HepG2 (cell line): ENCODE data around the gene ZSCAN21.
"Not testable (repeated sequence)": the region's sequence is repeated elsewhere in the genome, so short reads cannot be mapped to it uniquely, and the experiment has no call there.

Experiments
- CEBPG ChIP-seq: IDR thresholded peaks from 2 replicates; pipeline ENCODE4 v1.6.1; 2016
- CREB1 ChIP-seq, 2 experiments: fragments of 450-650 bp in 1 of 2; IDR thresholded peaks; 2 replicates each; pipeline ENCODE4 v1.6.1; 2016 to 2017; ENCODE audit warnings: control low read depth in 1 of 2, mild to moderate bottlenecking in 1 of 2, missing compliant biosample characterization in 1 of 2, missing genetic modification characterization in 1 of 2
- HDAC6 ChIP-seq: fragments of 200-600 bp; sonication (generic); IDR thresholded peaks from 2 replicates; pipeline ENCODE4 v1.7.0; 2017; ENCODE audit warnings: mild to moderate bottlenecking, antibody characterized with exemption, low read length, low read depth
- MXI1 ChIP-seq: IDR thresholded peaks from 3 replicates; pipeline ENCODE4 v1.6.1; 2012; ENCODE audit warnings: low read depth, low read length, inconsistent platforms, borderline replicate concordance
- PBX3 ChIP-seq: sonication (generic); formaldehyde crosslinking; IDR thresholded peaks from 2 replicates; pipeline ENCODE4 v1.8.1; 2023; ENCODE audit warnings: missing genetic modification reagents, inconsistent platforms, borderline replicate concordance
- POLR2A ChIP-seq, 2 experiments: IDR thresholded peaks; 2 replicates each; pipeline ENCODE4 v1.6.1; 2011; ENCODE audit warnings: low read depth in 2 of 2, low read length in 2 of 2, mild to moderate bottlenecking in 1 of 2, moderate library complexity in 1 of 2; ENCODE audit not compliant: insufficient read depth in 1 of 2
- POLR2AphosphoS5 ChIP-seq: IDR thresholded peaks from 2 replicates; pipeline ENCODE4 v1.6.1; 2012; ENCODE audit warnings: low read depth, low read length
- USF2 ChIP-seq, 2 experiments: sonication (generic) in 1 of 2; formaldehyde crosslinking in 1 of 2; IDR thresholded peaks; 2 replicates each; pipeline versions ENCODE4 v1.5.1 to v1.6.1; 2011 to 2020; ENCODE audit warnings: borderline replicate concordance in 1 of 2, low read depth in 1 of 2, low read length in 1 of 2, mild to moderate bottlenecking in 1 of 2, missing genetic modification reagents in 1 of 2, moderate library complexity in 1 of 2
- ZFP62 ChIP-seq: sonication (generic); formaldehyde crosslinking; IDR thresholded peaks from 2 replicates; pipeline ENCODE4 v1.4.0; 2020; ENCODE audit warnings: missing genetic modification reagents
- ZNF235 ChIP-seq: sonication (generic); formaldehyde crosslinking; IDR thresholded peaks from 2 replicates; pipeline ENCODE4 v1.8.1; 2023; ENCODE audit warnings: mild to moderate bottlenecking, missing genetic modification reagents, borderline replicate concordance
- ZNF543 ChIP-seq: sonication (generic); formaldehyde crosslinking; IDR thresholded peaks from 2 replicates; pipeline ENCODE4 v1.4.0; 2020; ENCODE audit warnings: mild to moderate bottlenecking, missing genetic modification reagents
- ZNF761 ChIP-seq: sonication (generic); formaldehyde crosslinking; conservative IDR thresholded peaks from 2 replicates; pipeline ENCODE4 v1.4.0; 2020; ENCODE audit warnings: mild to moderate bottlenecking, missing genetic modification reagents
- TF ChIP-seq, protein P1 (sequence below): sonication (generic); formaldehyde crosslinking; IDR thresholded peaks from 2 replicates; pipeline ENCODE4 v1.5.1; 2020; ENCODE audit warnings: missing genetic modification reagents, mild to moderate bottlenecking, borderline replicate concordance

DNA sequence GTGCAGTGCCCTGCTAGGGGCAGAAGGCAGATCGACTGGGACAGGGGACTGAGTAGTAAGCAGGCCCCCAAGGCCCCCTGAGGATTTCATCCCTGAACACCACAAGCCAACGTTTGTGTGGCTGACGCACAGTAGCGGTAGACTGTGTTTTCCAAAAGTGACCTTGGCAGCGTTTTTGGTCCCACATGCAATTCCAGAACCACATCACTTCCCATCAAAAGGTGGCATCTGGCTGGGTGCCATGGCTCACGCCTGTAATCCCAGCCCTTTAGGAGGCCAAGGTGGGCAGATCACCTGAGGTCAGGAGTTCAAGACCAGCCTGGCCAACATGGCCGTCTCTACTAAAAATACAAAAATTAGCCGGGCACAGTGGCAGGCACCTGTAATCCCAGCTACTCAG is 39.6 kb upstream of the ZSCAN21 start:
- not testable (repeated sequence) for TF ChIP-seq POLR2A (IDR thresholded peaks at IDR 0.05; ENCODE audit: insufficient read depth in 1 of 2, low read depth in 2 of 2, low read length in 2 of 2); CEBPG (CRISPR knock-in tag); HDAC6; CREB1 (IDR thresholded peaks at IDR 0.05); CREB1 (CRISPR knock-in tag; IDR thresholded peaks at IDR 0.05); ZNF235; ZNF543 (CRISPR knock-in tag); POLR2AphosphoS5; ZNF761 (CRISPR knock-in tag); ZFP62 (CRISPR knock-in tag); USF2 (IDR thresholded peaks at IDR 0.05; ENCODE audit: low read depth, low read length); USF2 (CRISPR knock-in tag; IDR thresholded peaks at IDR 0.05; ENCODE audit: borderline replicate concordance); MXI1; PBX3 (CRISPR knock-in tag)
- TF ChIP-seq, protein P1, sequence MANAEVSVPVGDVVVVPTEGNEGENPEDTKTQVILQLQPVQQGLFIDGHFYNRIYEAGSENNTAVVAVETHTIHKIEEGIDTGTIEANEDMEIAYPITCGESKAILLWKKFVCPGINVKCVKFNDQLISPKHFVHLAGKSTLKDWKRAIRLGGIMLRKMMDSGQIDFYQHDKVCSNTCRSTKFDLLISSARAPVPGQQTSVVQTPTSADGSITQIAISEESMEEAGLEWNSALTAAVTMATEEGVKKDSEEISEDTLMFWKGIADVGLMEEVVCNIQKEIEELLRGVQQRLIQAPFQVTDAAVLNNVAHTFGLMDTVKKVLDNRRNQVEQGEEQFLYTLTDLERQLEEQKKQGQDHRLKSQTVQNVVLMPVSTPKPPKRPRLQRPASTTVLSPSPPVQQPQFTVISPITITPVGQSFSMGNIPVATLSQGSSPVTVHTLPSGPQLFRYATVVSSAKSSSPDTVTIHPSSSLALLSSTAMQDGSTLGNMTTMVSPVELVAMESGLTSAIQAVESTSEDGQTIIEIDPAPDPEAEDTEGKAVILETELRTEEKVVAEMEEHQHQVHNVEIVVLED (CRISPR knock-in tag): not testable (repeated sequence)
